Transverse colon (tissue), 3 donors: Measurements from ENCODE around the gene MYADML2.

ENCODE experiments used
- POLR2A ChIP-seq: fragments of 450-650 bp; IDR thresholded peaks from one replicate; pipeline ENCODE4 v1.6.1; 2016; ENCODE audit warnings: antibody characterized with exemption, mild to moderate bottlenecking, moderate library complexity
- TF ChIP-seq, protein P1 (sequence below), 5 experiments: fragments of 200-600 bp in 3 of 5; fragments of 450-650 bp in 2 of 5; sonication (generic) in 3 of 5; IDR thresholded peaks; 1 replicate in 2 of 5; 2 replicates in 3 of 5; pipeline ENCODE4 v1.5.1; 2016 to 2017; ENCODE audit warnings: antibody characterized with exemption in 5 of 5, inconsistent platforms in 3 of 5, mild to moderate bottlenecking in 2 of 5, moderate library complexity in 1 of 5

DNA sequence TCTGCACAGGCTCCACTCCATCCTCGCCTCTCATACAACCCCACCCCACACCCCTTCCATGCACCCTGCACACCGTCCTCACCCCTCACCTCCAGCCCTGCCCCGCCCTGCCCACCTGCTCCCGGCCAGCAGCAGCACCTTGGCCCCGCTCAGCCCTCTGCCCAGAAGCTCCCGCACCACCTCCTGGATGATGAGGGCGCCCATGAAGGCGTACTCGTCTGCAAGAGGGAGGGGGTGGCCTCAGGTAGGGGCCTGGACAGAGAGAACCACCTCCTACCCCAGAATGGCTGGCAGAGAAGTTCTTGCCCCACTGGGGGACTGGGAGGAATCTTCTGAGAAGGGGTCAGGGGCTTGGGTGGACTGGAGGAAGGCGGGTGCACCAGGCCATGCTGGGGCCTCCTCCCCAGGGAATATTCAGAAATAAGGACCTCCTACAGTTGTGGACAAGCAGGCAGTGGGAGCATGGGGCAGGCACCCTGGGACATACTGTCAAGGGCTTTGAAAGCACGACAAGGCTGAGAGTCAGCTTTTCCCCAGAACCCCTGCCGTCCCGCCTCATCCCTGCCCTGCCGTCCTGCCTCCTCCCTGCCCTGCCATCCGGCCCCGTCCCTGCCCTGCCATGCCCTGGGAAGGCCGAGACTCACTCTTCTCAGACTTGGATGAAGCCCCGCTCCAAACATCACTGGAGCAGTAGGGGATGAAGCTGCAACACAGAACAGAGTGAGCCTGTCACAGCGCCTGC, 10.8 kb upstream of the MYADML2 start:
- TF ChIP-seq, protein P1, sequence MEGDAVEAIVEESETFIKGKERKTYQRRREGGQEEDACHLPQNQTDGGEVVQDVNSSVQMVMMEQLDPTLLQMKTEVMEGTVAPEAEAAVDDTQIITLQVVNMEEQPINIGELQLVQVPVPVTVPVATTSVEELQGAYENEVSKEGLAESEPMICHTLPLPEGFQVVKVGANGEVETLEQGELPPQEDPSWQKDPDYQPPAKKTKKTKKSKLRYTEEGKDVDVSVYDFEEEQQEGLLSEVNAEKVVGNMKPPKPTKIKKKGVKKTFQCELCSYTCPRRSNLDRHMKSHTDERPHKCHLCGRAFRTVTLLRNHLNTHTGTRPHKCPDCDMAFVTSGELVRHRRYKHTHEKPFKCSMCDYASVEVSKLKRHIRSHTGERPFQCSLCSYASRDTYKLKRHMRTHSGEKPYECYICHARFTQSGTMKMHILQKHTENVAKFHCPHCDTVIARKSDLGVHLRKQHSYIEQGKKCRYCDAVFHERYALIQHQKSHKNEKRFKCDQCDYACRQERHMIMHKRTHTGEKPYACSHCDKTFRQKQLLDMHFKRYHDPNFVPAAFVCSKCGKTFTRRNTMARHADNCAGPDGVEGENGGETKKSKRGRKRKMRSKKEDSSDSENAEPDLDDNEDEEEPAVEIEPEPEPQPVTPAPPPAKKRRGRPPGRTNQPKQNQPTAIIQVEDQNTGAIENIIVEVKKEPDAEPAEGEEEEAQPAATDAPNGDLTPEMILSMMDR (IDR thresholded peaks at IDR 0.05), result no peak
- TF ChIP-seq POLR2A, result no peak
